ENCODE measurements around the gene MAGI1. TPM values are rescaled to one million over a fixed set of nuclear protein-coding genes. Genes with fewer than 3 reads are reported as not detected.

The MAGI1 gene
- total RNA-seq, 1 donor from 2014 or later, result 45.8 TPM

GRCh38 chr3:65879372-65879771, 159.3 kb downstream of the MAGI1 start:
- intact Hi-C loops (cut with DNase I), result no loop called here
- no peak for ATAC-seq
- Histone ChIP-seq H3K4me3 (no peak overlapping the region), H3K9me3 (no peaks in the 10 kb centered on the region), H3K4me1 (peaks cover 8% of the 10 kb centered on the region), H3K27ac (no peak overlapping the region), H3K36me3 (no peaks in the 10 kb centered on the region), H3K27me3 (no peaks in the 10 kb centered on the region)
- DNase-seq, result no peak
- TF ChIP-seq, protein P1, sequence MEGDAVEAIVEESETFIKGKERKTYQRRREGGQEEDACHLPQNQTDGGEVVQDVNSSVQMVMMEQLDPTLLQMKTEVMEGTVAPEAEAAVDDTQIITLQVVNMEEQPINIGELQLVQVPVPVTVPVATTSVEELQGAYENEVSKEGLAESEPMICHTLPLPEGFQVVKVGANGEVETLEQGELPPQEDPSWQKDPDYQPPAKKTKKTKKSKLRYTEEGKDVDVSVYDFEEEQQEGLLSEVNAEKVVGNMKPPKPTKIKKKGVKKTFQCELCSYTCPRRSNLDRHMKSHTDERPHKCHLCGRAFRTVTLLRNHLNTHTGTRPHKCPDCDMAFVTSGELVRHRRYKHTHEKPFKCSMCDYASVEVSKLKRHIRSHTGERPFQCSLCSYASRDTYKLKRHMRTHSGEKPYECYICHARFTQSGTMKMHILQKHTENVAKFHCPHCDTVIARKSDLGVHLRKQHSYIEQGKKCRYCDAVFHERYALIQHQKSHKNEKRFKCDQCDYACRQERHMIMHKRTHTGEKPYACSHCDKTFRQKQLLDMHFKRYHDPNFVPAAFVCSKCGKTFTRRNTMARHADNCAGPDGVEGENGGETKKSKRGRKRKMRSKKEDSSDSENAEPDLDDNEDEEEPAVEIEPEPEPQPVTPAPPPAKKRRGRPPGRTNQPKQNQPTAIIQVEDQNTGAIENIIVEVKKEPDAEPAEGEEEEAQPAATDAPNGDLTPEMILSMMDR (IDR thresholded peaks at IDR 0.05), result no peak

GRCh38 chr3:65878831-65879230, 159.9 kb downstream of the MAGI1 start:
- Histone ChIP-seq H3K4me1 (peaks cover 8% of the 10 kb centered on the region), H3K27me3 (no peaks in the 10 kb centered on the region), H3K9me3 (no peaks in the 10 kb centered on the region), H3K36me3 (no peaks in the 10 kb centered on the region), H3K4me3 (no peak overlapping the region), H3K27ac (no peak overlapping the region)
- DNase-seq (no peak), ATAC-seq (no peak)
- TF ChIP-seq, protein P1 (IDR thresholded peaks at IDR 0.05), result no peak
- intact Hi-C loops (cut with DNase I), result no loop called here

GRCh38 chr3:65877160-65877559, 161.6 kb downstream of the MAGI1 start:
- DNase-seq, result no peak
- TF ChIP-seq, protein P1 (IDR thresholded peaks at IDR 0.05), result no peak
- Histone ChIP-seq H3K27me3 (no peaks in the 10 kb centered on the region), H3K36me3 (no peaks in the 10 kb centered on the region), H3K9me3 (no peaks in the 10 kb centered on the region), H3K27ac (no peak overlapping the region), H3K4me3 (no peak overlapping the region), H3K4me1 (no peaks in the 10 kb centered on the region)
- ATAC-seq, result no peak
- intact Hi-C loops (cut with DNase I), result no loop called here

DNA sequence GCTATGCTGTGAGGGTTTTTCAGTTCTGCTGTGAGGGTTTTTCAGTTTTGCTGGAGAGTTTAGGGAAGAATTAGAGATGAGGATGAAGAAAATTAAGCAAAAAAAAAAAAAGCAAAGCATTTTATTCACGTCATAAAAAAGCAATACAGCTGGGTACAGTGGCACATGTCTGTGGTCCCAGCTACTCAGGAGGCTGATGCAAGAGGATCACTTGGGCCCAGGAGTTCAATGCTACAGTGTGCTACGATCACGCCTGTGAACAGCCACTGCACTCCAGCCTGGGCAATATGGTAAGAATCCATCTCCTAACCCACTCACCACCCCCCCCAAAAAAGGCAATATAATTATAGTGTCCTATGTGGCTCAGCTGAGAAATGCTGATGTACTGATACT, 162.7 kb downstream of the MAGI1 start:
- Histone ChIP-seq H3K27me3 (no peaks in the 10 kb centered on the region), H3K9me3 (no peaks in the 10 kb centered on the region), H3K27ac (no peak overlapping the region), H3K4me3 (no peak overlapping the region), H3K4me1 (peaks cover 4% of the 10 kb centered on the region), H3K36me3 (no peaks in the 10 kb centered on the region)
- no peak for ATAC-seq
- no peak for DNase-seq
- intact Hi-C loops (cut with DNase I), result no loop called here
- TF ChIP-seq, protein P1 (IDR thresholded peaks at IDR 0.05), result no peak

DNA sequence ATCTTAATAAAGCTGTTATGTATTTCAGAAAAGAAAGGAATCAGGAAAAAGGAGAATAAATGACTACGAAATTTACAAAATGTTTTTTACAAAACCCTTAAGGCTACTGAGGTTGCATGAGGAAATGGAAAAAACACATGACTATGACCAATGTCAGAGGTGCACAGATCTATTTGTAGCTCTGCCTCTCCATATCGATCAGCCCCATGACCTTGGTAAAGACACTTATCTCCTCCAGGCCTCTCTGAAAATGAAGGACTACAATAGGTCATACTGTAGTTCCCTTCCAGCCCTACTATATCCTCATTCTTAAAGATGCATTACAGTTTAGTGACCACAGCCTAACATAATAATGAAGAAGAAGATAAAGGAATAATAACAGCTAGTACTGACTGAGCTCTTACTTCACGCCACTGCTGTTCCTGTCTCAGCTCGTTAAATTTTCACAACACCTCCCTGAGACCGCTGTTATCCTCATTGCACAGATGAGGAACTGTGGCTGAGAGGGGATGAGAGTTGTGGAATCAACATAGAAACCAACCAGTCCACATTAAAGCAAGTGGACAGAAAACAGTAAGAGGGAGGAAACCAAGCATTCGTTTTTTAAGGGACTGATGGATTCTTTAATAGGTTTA, 163.2 kb downstream of the MAGI1 start:
- no peak for ATAC-seq

More for the DNA sequence above, 163.2 kb downstream of the MAGI1 start:
- Histone ChIP-seq H3K9me3 (no peaks in the 10 kb centered on the region), H3K27ac (no peak overlapping the region), H3K36me3 (no peaks in the 10 kb centered on the region), H3K4me3 (no peak overlapping the region), H3K4me1 (peaks cover 4% of the 10 kb centered on the region), H3K27me3 (no peaks in the 10 kb centered on the region)
- TF ChIP-seq, protein P1 (IDR thresholded peaks at IDR 0.05), result no peak
- no peak for DNase-seq
- intact Hi-C loops (cut with DNase I), result no loop called here
